ENCODE measurements around the gene ITGA6.

- TF ChIP-seq CTCF (conservative IDR thresholded peaks at IDR 0.05; ENCODE audit: low read length) (no peak), EZH2phosphoT487 (IDR thresholded peaks at IDR 0.05; ENCODE audit: borderline replicate concordance, low read depth, low read length) (no peak)
Observed at GRCh38 chr2:172398440-172398839, 28.9 kb upstream of the ITGA6 start.

All from OCI-LY7 (cell line).